Keratinocyte (primary cell): ENCODE results near the gene BCL11B. TPM values are rescaled to one million over a fixed set of nuclear protein-coding genes. Genes with fewer than 3 reads are reported as not detected.

Experiments
- DNase-seq: peaks from one replicate; pipeline ENCODE4 v3.0.0-alpha.2; 2011; ENCODE audit warnings: low read depth, missing footprints, low spot score
- FAIRE-seq: peaks from 2 replicates; lab custom pipeline; 2011; peaks lifted over from hg19 to GRCh38; lab: Jason Lieb, UNC
- H2AFZ ChIP-seq: 2 replicates; pipeline ENCODE4 v1.6.0; 2012; ENCODE audit warnings: low read length, control low read depth, inconsistent platforms; ENCODE audit not compliant: control insufficient read depth
- H3K27ac ChIP-seq: 2 replicates; pipeline ENCODE4 v1.5.1; 2011; ENCODE audit warnings: low read length; ENCODE audit not compliant: control insufficient read depth, insufficient read depth
- H3K27me3 ChIP-seq: 3 replicates; pipeline ENCODE4 v1.6.0; 2011; ENCODE audit warnings: low read length; ENCODE audit not compliant: control insufficient read depth, insufficient read depth; ENCODE audit errors: extremely low read depth
- H3K36me3 ChIP-seq, 2 experiments: 2 replicates in 1 of 2; 3 replicates in 1 of 2; pipeline ENCODE4 v1.5.1; 2011; ENCODE audit warnings: low read length in 2 of 2, mild to moderate bottlenecking in 1 of 2; ENCODE audit not compliant: control insufficient read depth in 2 of 2, insufficient read depth in 2 of 2; ENCODE audit errors: extremely low read depth in 1 of 2
- H3K4me1 ChIP-seq: 3 replicates; pipeline ENCODE4 v1.5.1; 2011; ENCODE audit warnings: low read length; ENCODE audit not compliant: control insufficient read depth, insufficient read depth; ENCODE audit errors: extremely low read depth
- H3K4me2 ChIP-seq: 3 replicates; pipeline ENCODE4 v1.6.0; 2011; ENCODE audit warnings: low read depth, low read length; ENCODE audit not compliant: control insufficient read depth, insufficient read depth; ENCODE audit errors: extremely low read depth
- H3K4me3 ChIP-seq, 3 experiments: fragments of 200-600 bp in 1 of 3; sonication (generic) in 1 of 3; 2 replicates in 2 of 3; 3 replicates in 1 of 3; pipeline ENCODE4 v1.5.1; 2011 to 2016; ENCODE audit warnings: low read length in 3 of 3, mild to moderate bottlenecking in 3 of 3, control low read depth in 2 of 3, inconsistent platforms in 1 of 3, low read depth in 1 of 3, mixed read lengths in 1 of 3, mixed run types in 1 of 3, moderate library complexity in 1 of 3; ENCODE audit not compliant: control insufficient read depth in 2 of 3, insufficient read depth in 2 of 3; ENCODE audit errors: extremely low read depth in 1 of 3
- H3K79me2 ChIP-seq: 2 replicates; pipeline ENCODE4 v1.6.0; 2012; ENCODE audit warnings: low read length; ENCODE audit not compliant: control insufficient read depth, insufficient read depth
- H3K9ac ChIP-seq: 3 replicates; pipeline ENCODE4 v1.6.0; 2011; ENCODE audit warnings: low read length; ENCODE audit not compliant: control insufficient read depth, insufficient read depth; ENCODE audit errors: extremely low read depth
- H3K9me1 ChIP-seq: 3 replicates; pipeline ENCODE4 v1.6.0; 2011; ENCODE audit warnings: low read length; ENCODE audit not compliant: control insufficient read depth, insufficient read depth; ENCODE audit errors: extremely low read depth
- H3K9me3 ChIP-seq: 2 replicates; pipeline ENCODE4 v1.5.1; 2012; ENCODE audit warnings: low read depth, low read length; ENCODE audit not compliant: control insufficient read depth
- H4K20me1 ChIP-seq: 3 replicates; pipeline ENCODE4 v1.6.0; 2011; ENCODE audit warnings: low read length; ENCODE audit not compliant: control insufficient read depth, insufficient read depth; ENCODE audit errors: extremely low read depth
- CTCF ChIP-seq, 3 experiments: IDR thresholded peaks in 1 of 3; conservative IDR thresholded peaks in 1 of 3; optimal IDR thresholded peaks in 1 of 3; 2 replicates in 2 of 3; 3 replicates in 1 of 3; pipeline versions ENCODE3 to v1.5.1; 2011; ENCODE audit warnings: low read length in 3 of 3, mild to moderate bottlenecking in 3 of 3, moderate library complexity in 2 of 3, control low read depth in 1 of 3, inconsistent platforms in 1 of 3; ENCODE audit not compliant: insufficient read depth in 2 of 3; ENCODE audit errors: extremely low read depth in 1 of 3
- EZH2 ChIP-seq: IDR thresholded peaks from one replicate; pipeline ENCODE4 v1.6.1; 2012; ENCODE audit warnings: inconsistent platforms, mild to moderate bottlenecking, low read length, moderate library complexity
- dilution Hi-C: fragments of 300-500 bp; cut with MboI; formaldehyde crosslinking; loops from one replicate; pipeline ENCODE4 v1.7.0; 2020; ENCODE audit warnings: low sequenced_read_pairs; ENCODE audit not compliant: extremely low pct_ligation_motif_present
- polyA plus RNA-seq, 5 experiments: library from polyadenylated mRNA; depleted of rRNA in 3 of 5; stranded (reverse) in 3 of 5; stranded (forward) in 1 of 5; unstranded in 1 of 5; fragments of >200 nt; gene quantifications; 1 replicate in 1 of 5; 2 replicates in 3 of 5; 3 replicates in 1 of 5; pipeline versions ENCODE4 v1.2.1 to v1.2.3, GENCODE V29; 2011 to 2012; ENCODE audit warnings: missing spikeins in 2 of 5, low read depth in 1 of 5, low replicate concordance in 1 of 5

The BCL11B gene
- polyA plus RNA-seq, 1 donor (not counting 4 experiments of a cell fraction or from before 2014, with no cell fraction given) = 5.2 TPM

- Histone ChIP-seq H3K79me2 (peaks cover 49% of the 10 kb centered on the region), H4K20me1 (no peaks in the 10 kb centered on the region), H2AFZ (no peak overlapping the region), H3K27ac (no peak overlapping the region), H3K4me2 (peak overlapping the region; percentile 44), H3K27me3 (no peaks in the 10 kb centered on the region), H3K4me1 (peaks cover 17% of the 10 kb centered on the region), H3K4me3 (no peak overlapping the region), H3K9ac (no peak overlapping the region), H3K36me3 (peaks cover 0 to 7% of the 10 kb centered on the region in 2 experiments), H3K9me1 (no peaks in the 10 kb centered on the region), H3K9me3 (no peaks in the 10 kb centered on the region)
- dilution Hi-C loops = no loop called here
- no peak for TF ChIP-seq CTCF (optimal IDR thresholded peaks at IDR 0.05 in 1 of 3, IDR thresholded peaks at IDR 0.05 in 1 of 3, conservative IDR thresholded peaks at IDR 0.05 in 1 of 3; ENCODE audit: extremely low read depth in 1 of 3, insufficient read depth in 2 of 3, low read length in 3 of 3)
- no peak for TF ChIP-seq EZH2
- DNase-seq (no peak), FAIRE-seq (no peak)
Observed at GRCh38 chr14:99177886-99178835, 93.8 kb downstream of the BCL11B start.

- no peaks in the 10 kb centered on the region for H4K20me1 ChIP-seq
- H3K9me3 ChIP-seq = no peaks in the 10 kb centered on the region
- H3K4me2 ChIP-seq = no peak overlapping the region
- DNase-seq = no peak
- peaks cover 42% of the 10 kb centered on the region for H3K79me2 ChIP-seq
- H3K27me3 ChIP-seq = no peaks in the 10 kb centered on the region
- no peak overlapping the region for H3K4me3 ChIP-seq
- dilution Hi-C loops = no loop called here
- H2AFZ ChIP-seq = no peak overlapping the region
- TF ChIP-seq EZH2 (no peak), CTCF (optimal IDR thresholded peaks at IDR 0.05 in 1 of 3, IDR thresholded peaks at IDR 0.05 in 1 of 3, conservative IDR thresholded peaks at IDR 0.05 in 1 of 3; ENCODE audit: extremely low read depth in 1 of 3, insufficient read depth in 2 of 3, low read length in 3 of 3) (no peak)
- peaks cover 0 to 7% of the 10 kb centered on the region in 2 experiments for H3K36me3 ChIP-seq
- H3K9ac ChIP-seq = no peak overlapping the region
- peak; percentile 39 for FAIRE-seq
- no peak overlapping the region for H3K27ac ChIP-seq
- H3K9me1 ChIP-seq = no peaks in the 10 kb centered on the region
- H3K4me1 ChIP-seq = peaks cover 17% of the 10 kb centered on the region
Observed at GRCh38 chr14:99177046-99177655, 94.8 kb downstream of the BCL11B start.
